CD14-positive monocyte (primary cell): ENCODE data around the gene TRAM2. TPM values are rescaled to one million over a fixed set of nuclear protein-coding genes. Genes with fewer than 3 reads are reported as not detected.

Source experiments
- DNase-seq, 3 donors: peaks; one replicate each; pipeline ENCODE4 v3.0.0-alpha.2; 2011 to 2022
- H2AFZ ChIP-seq: 2 replicates; pipeline ENCODE4 v1.6.0; 2012; ENCODE audit warnings: mild to moderate bottlenecking, low read depth, low read length, inconsistent platforms; ENCODE audit not compliant: insufficient read depth, poor library complexity, severe bottlenecking
- H3K27ac ChIP-seq, 2 donors: 1 replicate in 1 of 2; 2 replicates in 1 of 2; pipeline ENCODE4 v1.5.1; 2012 to 2013; ENCODE audit warnings: low read length in 2 of 2, control low read depth in 1 of 2, inconsistent platforms in 1 of 2, low read depth in 1 of 2, mild to moderate bottlenecking in 1 of 2
- H3K27me3 ChIP-seq, 2 donors: one replicate each; pipeline versions ENCODE4 v1.6.0 to v1.6.1; 2011 to 2013; ENCODE audit warnings: low read length in 2 of 2; ENCODE audit not compliant: control insufficient read depth in 2 of 2, insufficient read depth in 2 of 2
- H3K36me3 ChIP-seq, 2 donors: replicated peaks in 1 of 2; 1 replicate in 1 of 2; 2 replicates in 1 of 2; pipeline versions ENCODE4 v1.5.1 to v1.6.1; 2012 to 2013; ENCODE audit warnings: low read length in 2 of 2, control low read depth in 1 of 2, inconsistent platforms in 1 of 2, mild to moderate bottlenecking in 1 of 2; ENCODE audit not compliant: insufficient read depth in 2 of 2, control insufficient read depth in 1 of 2
- H3K4me1 ChIP-seq, 2 donors: 1 replicate in 1 of 2; 2 replicates in 1 of 2; pipeline versions ENCODE4 v1.5.1 to v1.6.1; 2012 to 2013; ENCODE audit warnings: low read length in 2 of 2, control low read depth in 1 of 2, inconsistent platforms in 1 of 2, mild to moderate bottlenecking in 1 of 2, moderate library complexity in 1 of 2; ENCODE audit not compliant: insufficient read depth in 2 of 2, control insufficient read depth in 1 of 2
- H3K4me2 ChIP-seq: replicated peaks from 2 replicates; pipeline ENCODE3; 2012; ENCODE audit warnings: low read length, moderate library complexity, mild to moderate bottlenecking; ENCODE audit not compliant: poor library complexity, severe bottlenecking; ENCODE audit errors: extremely low read depth
- H3K4me3 ChIP-seq, 3 experiments: fragments of 200-600 bp in 1 of 3; sonication (generic) in 1 of 3; replicated peaks in 1 of 3; 1 replicate in 2 of 3; 2 replicates in 1 of 3; pipeline ENCODE4 v1.5.1; 2011 to 2013; ENCODE audit warnings: low read length in 3 of 3, mild to moderate bottlenecking in 3 of 3, control low read depth in 2 of 3, low read depth in 2 of 3, inconsistent platforms in 1 of 3, moderate library complexity in 1 of 3
- H3K79me2 ChIP-seq: 2 replicates; pipeline ENCODE4 v1.6.0; 2012; ENCODE audit warnings: mild to moderate bottlenecking, control low read depth, inconsistent platforms, low read length, moderate library complexity; ENCODE audit not compliant: insufficient read depth
- H3K9ac ChIP-seq: 2 replicates; pipeline ENCODE4 v1.6.0; 2017; ENCODE audit warnings: low read length, mild to moderate bottlenecking; ENCODE audit not compliant: insufficient read depth, poor library complexity, severe bottlenecking
- H3K9me3 ChIP-seq, 2 donors: replicated peaks in 1 of 2; 1 replicate in 1 of 2; 2 replicates in 1 of 2; pipeline versions ENCODE4 v1.5.1 to v1.6.1; 2012 to 2013; ENCODE audit warnings: low read length in 2 of 2, control low read depth in 1 of 2; ENCODE audit not compliant: control insufficient read depth in 1 of 2, insufficient read depth in 1 of 2
- H4K20me1 ChIP-seq: 2 replicates; pipeline ENCODE4 v1.6.0; 2012; ENCODE audit warnings: mild to moderate bottlenecking, low read length, control low read depth, moderate library complexity; ENCODE audit not compliant: insufficient read depth
- H3K27ac Mint-ChIP-seq, 7 donors: one replicate each; pipeline ENCODE4 v1.8.0; 2020; ENCODE audit warnings: mild to moderate bottlenecking in 7 of 7, mixed read lengths in 7 of 7, moderate library complexity in 6 of 7, inconsistent platforms in 2 of 7
- H3K27me3 Mint-ChIP-seq, 3 donors: one replicate each; pipeline ENCODE4 v1.8.0; 2021 to 2022; ENCODE audit warnings: low read depth in 3 of 3, mild to moderate bottlenecking in 3 of 3, mixed read lengths in 3 of 3, moderate library complexity in 3 of 3, inconsistent platforms in 1 of 3
- H3K36me3 Mint-ChIP-seq, 2 donors: one replicate each; pipeline ENCODE4 v1.8.0; 2020; ENCODE audit warnings: mixed read lengths in 2 of 2, inconsistent platforms in 1 of 2, mild to moderate bottlenecking in 1 of 2
- H3K4me1 Mint-ChIP-seq: one replicate; pipeline ENCODE4 v1.8.0; 2020; ENCODE audit warnings: mild to moderate bottlenecking, mixed read lengths
- H3K4me3 Mint-ChIP-seq, 2 donors: one replicate each; pipeline ENCODE4 v1.8.0; 2020; ENCODE audit warnings: mild to moderate bottlenecking in 2 of 2, mixed read lengths in 2 of 2, moderate library complexity in 1 of 2
- H3K9me3 Mint-ChIP-seq, 7 donors: one replicate each; pipeline ENCODE4 v1.8.0; 2020 to 2022; ENCODE audit warnings: mixed read lengths in 7 of 7, mild to moderate bottlenecking in 6 of 7, moderate library complexity in 6 of 7, inconsistent platforms in 2 of 7
- CTCF ChIP-seq: fragments of 200-600 bp; IDR thresholded peaks from one replicate; pipeline ENCODE4 v1.8.0; 2022; ENCODE audit warnings: antibody characterized with exemption, mild to moderate bottlenecking
- WGBS: methylation state at CpG from one replicate; pipeline ENCODE4 v1.1.5; 2013; ENCODE audit warnings: missing lambda C conversion rate; ENCODE audit not compliant: insufficient coverage; 5-methylcytosine and 5-hydroxymethylcytosine counted together
- intact Hi-C, 2 donors: fragments of 100-400 bp; cut with micrococcal nuclease; formaldehyde crosslinking; loops; one replicate each; pipeline versions ENCODE4 v1.15.0 to v1.15.1; 2023
- polyA plus RNA-seq, 3 donors: library from polyadenylated mRNA; depleted of rRNA in 1 of 3; unstranded in 2 of 3; stranded (reverse) in 1 of 3; fragments of 300-500 nt in 2 of 3; fragments of >200 nt in 1 of 3; fragmentation: Illumina TruSeq in 2 of 3; gene quantifications; 1 replicate in 2 of 3; 2 replicates in 1 of 3; pipeline ENCODE4 v1.2.3, GENCODE V29; 2012 to 2021

Gene TRAM2
- polyA plus RNA-seq, 3 donors: 4.7 to 11.7 (median 5.9) TPM

- Mint-ChIP-seq H3K4me3 (no peak overlapping the region), H3K36me3 (peaks cover 44 to 50% of the 10 kb centered on the region in 2 donors), H3K27me3 (peaks cover 0 to 2% (median 0%) of the 10 kb centered on the region in 3 donors), H3K9me3 (peaks cover 0 to 4% (median 0%) of the 10 kb centered on the region in 7 donors), H3K4me1 (peaks cover 42% of the 10 kb centered on the region), H3K27ac (peak overlapping the region in 4 of 7 donors; percentile 58 to 84 (median 68))
- H2AFZ ChIP-seq: no peak overlapping the region
- no peaks in the 10 kb centered on the region for H3K79me2 ChIP-seq
- H3K36me3 ChIP-seq: peaks cover 28 to 46% of the 10 kb centered on the region in 2 donors
- no peak overlapping the region for H3K4me3 ChIP-seq
- peaks cover 0 to 4% of the 10 kb centered on the region in 2 donors for H3K9me3 ChIP-seq
- TF ChIP-seq CTCF: no peak
- peak overlapping the region in 1 of 2 donors; percentile 82 for H3K27ac ChIP-seq
- H3K9ac ChIP-seq: no peak overlapping the region
- no peaks in the 10 kb centered on the region for H3K27me3 ChIP-seq
- 94% methylated on average over 18 of the region's 20 CpGs for WGBS
- H3K4me2 ChIP-seq: no peak overlapping the region
- intact Hi-C loops: no loop called here
- peaks cover 36 to 38% of the 10 kb centered on the region in 2 donors for H3K4me1 ChIP-seq
- DNase-seq: no peak
- H4K20me1 ChIP-seq: no peaks in the 10 kb centered on the region
These were observed 74.4 kb downstream of the TRAM2 start for GRCh38 chr6:52502306-52503029.

- peaks cover 0 to 2% (median 0%) of the 10 kb centered on the region in 3 donors for H3K27me3 Mint-ChIP-seq
- Histone ChIP-seq H3K4me1 (peaks cover 29 to 30% of the 10 kb centered on the region in 2 donors), H2AFZ (no peak overlapping the region), H3K4me2 (no peak overlapping the region), H3K27ac (no peak overlapping the region), H3K9me3 (peaks cover 0 to 4% of the 10 kb centered on the region in 2 donors), H3K36me3 (peaks cover 17 to 31% of the 10 kb centered on the region in 2 donors), H3K9ac (no peak overlapping the region), H3K4me3 (no peak overlapping the region), H3K27me3 (no peaks in the 10 kb centered on the region), H3K79me2 (no peaks in the 10 kb centered on the region), H4K20me1 (no peaks in the 10 kb centered on the region)
- intact Hi-C loops: no loop called here
- no peak for TF ChIP-seq CTCF
- peak overlapping the region in 2 of 7 donors; percentile 14 to 24 for H3K27ac Mint-ChIP-seq
- H3K9me3 Mint-ChIP-seq: peaks cover 0 to 4% (median 0%) of the 10 kb centered on the region in 7 donors
- H3K4me1 Mint-ChIP-seq: peaks cover 34% of the 10 kb centered on the region
- H3K36me3 Mint-ChIP-seq: peaks cover 35% of the 10 kb centered on the region in 2 donors
- 60% methylated on average over 1 of the region's 9 CpGs for WGBS
- no peak overlapping the region for H3K4me3 Mint-ChIP-seq
- DNase-seq: no peak
These were observed 76.4 kb downstream of the TRAM2 start for GRCh38 chr6:52500238-52501129.
